ENCODE data around the gene EEF2KMT. TPM values are rescaled to one million over a fixed set of nuclear protein-coding genes. Genes with fewer than 3 reads are reported as not detected.

EEF2KMT gene
- total and polyA plus RNA-seq, 2 of the 13 experiments (the other 11 are each of a cell fraction or from before 2014, with no cell fraction given): 10.7 to 26.9 TPM

GRCh38 chr16:5134739-5135452, 37.3 kb upstream of the EEF2KMT start (continued):
- TF ChIP-seq ZNF710 (CRISPR knock-in tag; IDR thresholded peaks at IDR 0.05; ENCODE audit: borderline replicate concordance): peak; percentile 82; the same call in 1 of the 2 replicates
- TF ChIP-seq REPIN1 (CRISPR knock-in tag; IDR thresholded peaks at IDR 0.05; ENCODE audit: borderline replicate concordance, low read depth): peak; percentile 70; the same call in 1 of the 2 replicates
- TF ChIP-seq ZNF598 (CRISPR knock-in tag; IDR thresholded peaks at IDR 0.05; ENCODE audit: borderline replicate concordance): peak; percentile 93; the same call in 1 of the 2 replicates
- 0 out of 2 replicates have a peak, but pooled peaks have one; percentile 11 for TF ChIP-seq ATF1 (CRISPR knock-in tag; IDR thresholded peaks at IDR 0.05)
- peak; percentile 97 for TF ChIP-seq PAXIP1 (CRISPR knock-in tag; conservative IDR thresholded peaks at IDR 0.05)
- TF ChIP-seq ZFP91 (CRISPR knock-in tag; IDR thresholded peaks at IDR 0.05; ENCODE audit: borderline replicate concordance): peak; percentile 82
- TF ChIP-seq TFE3 (CRISPR knock-in tag; IDR thresholded peaks at IDR 0.05): peak; percentile 61; the same call in 1 of the 2 replicates
- peak; percentile 98; the same call in 1 of the 2 replicates for TF ChIP-seq PHF21A (CRISPR knock-in tag; IDR thresholded peaks at IDR 0.05)
- peak; percentile 72 for TF ChIP-seq ZNF770 (CRISPR knock-in tag; IDR thresholded peaks at IDR 0.05)
- peak; percentile 42; the same call in 1 of the 2 replicates for TF ChIP-seq NFKB2 (CRISPR knock-in tag; IDR thresholded peaks at IDR 0.05; ENCODE audit: borderline replicate concordance)
- peak; percentile 50; the same call in 1 of the 2 replicates for TF ChIP-seq YEATS2 (CRISPR knock-in tag; IDR thresholded peaks at IDR 0.05; ENCODE audit: borderline replicate concordance)
- TF ChIP-seq CEBPG (CRISPR knock-in tag; IDR thresholded peaks at IDR 0.05): peak; percentile 99
- TF ChIP-seq MIER2 (CRISPR knock-in tag; IDR thresholded peaks at IDR 0.05): peak; percentile 88
- TF ChIP-seq ZSCAN31 (CRISPR knock-in tag; IDR thresholded peaks at IDR 0.05; ENCODE audit: low read depth): 0 out of 2 replicates have a peak, but pooled peaks have one; percentile 66
- peak; percentile 89 for TF ChIP-seq ZNF274 (CRISPR knock-in tag; IDR thresholded peaks at IDR 0.05)
- TF ChIP-seq NR0B2 (CRISPR knock-in tag; IDR thresholded peaks at IDR 0.05): peak; percentile 73; the same call in 1 of the 2 replicates
